Keratinocyte (primary cell): Measurements from ENCODE around the gene BNC2. TPM values are rescaled to one million over a fixed set of nuclear protein-coding genes. Genes with fewer than 3 reads are reported as not detected.

Experiments used
- DNase-seq: peaks from one replicate; pipeline ENCODE4 v3.0.0-alpha.2; 2011; ENCODE audit warnings: low read depth, missing footprints, low spot score
- FAIRE-seq: peaks from 2 replicates; lab custom pipeline; 2011; peaks lifted over from hg19 to GRCh38; lab: Jason Lieb, UNC
- H2AFZ ChIP-seq: 2 replicates; pipeline ENCODE4 v1.6.0; 2012; ENCODE audit warnings: low read length, control low read depth, inconsistent platforms; ENCODE audit not compliant: control insufficient read depth
- H3K27ac ChIP-seq: 2 replicates; pipeline ENCODE4 v1.5.1; 2011; ENCODE audit warnings: low read length; ENCODE audit not compliant: control insufficient read depth, insufficient read depth
- H3K27me3 ChIP-seq: 3 replicates; pipeline ENCODE4 v1.6.0; 2011; ENCODE audit warnings: low read length; ENCODE audit not compliant: control insufficient read depth, insufficient read depth; ENCODE audit errors: extremely low read depth
- H3K36me3 ChIP-seq, 2 experiments: 2 replicates in 1 of 2; 3 replicates in 1 of 2; pipeline ENCODE4 v1.5.1; 2011; ENCODE audit warnings: low read length in 2 of 2, mild to moderate bottlenecking in 1 of 2; ENCODE audit not compliant: control insufficient read depth in 2 of 2, insufficient read depth in 2 of 2; ENCODE audit errors: extremely low read depth in 1 of 2
- H3K4me1 ChIP-seq: 3 replicates; pipeline ENCODE4 v1.5.1; 2011; ENCODE audit warnings: low read length; ENCODE audit not compliant: control insufficient read depth, insufficient read depth; ENCODE audit errors: extremely low read depth
- H3K4me2 ChIP-seq: 3 replicates; pipeline ENCODE4 v1.6.0; 2011; ENCODE audit warnings: low read depth, low read length; ENCODE audit not compliant: control insufficient read depth, insufficient read depth; ENCODE audit errors: extremely low read depth
- H3K4me3 ChIP-seq, 3 experiments: fragments of 200-600 bp in 1 of 3; sonication (generic) in 1 of 3; 2 replicates in 2 of 3; 3 replicates in 1 of 3; pipeline ENCODE4 v1.5.1; 2011 to 2016; ENCODE audit warnings: low read length in 3 of 3, mild to moderate bottlenecking in 3 of 3, control low read depth in 2 of 3, inconsistent platforms in 1 of 3, low read depth in 1 of 3, mixed read lengths in 1 of 3, mixed run types in 1 of 3, moderate library complexity in 1 of 3; ENCODE audit not compliant: control insufficient read depth in 2 of 3, insufficient read depth in 2 of 3; ENCODE audit errors: extremely low read depth in 1 of 3
- H3K79me2 ChIP-seq: 2 replicates; pipeline ENCODE4 v1.6.0; 2012; ENCODE audit warnings: low read length; ENCODE audit not compliant: control insufficient read depth, insufficient read depth
- H3K9ac ChIP-seq: 3 replicates; pipeline ENCODE4 v1.6.0; 2011; ENCODE audit warnings: low read length; ENCODE audit not compliant: control insufficient read depth, insufficient read depth; ENCODE audit errors: extremely low read depth
- H3K9me1 ChIP-seq: 3 replicates; pipeline ENCODE4 v1.6.0; 2011; ENCODE audit warnings: low read length; ENCODE audit not compliant: control insufficient read depth, insufficient read depth; ENCODE audit errors: extremely low read depth
- H3K9me3 ChIP-seq: 2 replicates; pipeline ENCODE4 v1.5.1; 2012; ENCODE audit warnings: low read depth, low read length; ENCODE audit not compliant: control insufficient read depth
- H4K20me1 ChIP-seq: 3 replicates; pipeline ENCODE4 v1.6.0; 2011; ENCODE audit warnings: low read length; ENCODE audit not compliant: control insufficient read depth, insufficient read depth; ENCODE audit errors: extremely low read depth
- EZH2 ChIP-seq: IDR thresholded peaks from one replicate; pipeline ENCODE4 v1.6.1; 2012; ENCODE audit warnings: inconsistent platforms, mild to moderate bottlenecking, low read length, moderate library complexity
- dilution Hi-C: fragments of 300-500 bp; cut with MboI; formaldehyde crosslinking; loops from one replicate; pipeline ENCODE4 v1.7.0; 2020; ENCODE audit warnings: low sequenced_read_pairs; ENCODE audit not compliant: extremely low pct_ligation_motif_present
- polyA plus RNA-seq, 5 experiments: library from polyadenylated mRNA; depleted of rRNA in 3 of 5; stranded (reverse) in 3 of 5; stranded (forward) in 1 of 5; unstranded in 1 of 5; fragments of >200 nt; gene quantifications; 1 replicate in 1 of 5; 2 replicates in 3 of 5; 3 replicates in 1 of 5; pipeline versions ENCODE4 v1.2.1 to v1.2.3, GENCODE V29; 2011 to 2012; ENCODE audit warnings: missing spikeins in 2 of 5, low read depth in 1 of 5, low replicate concordance in 1 of 5
- TF ChIP-seq, protein P1 (sequence below), 3 experiments: IDR thresholded peaks in 1 of 3; conservative IDR thresholded peaks in 1 of 3; optimal IDR thresholded peaks in 1 of 3; 2 replicates in 2 of 3; 3 replicates in 1 of 3; pipeline versions ENCODE3 to v1.5.1; 2011; ENCODE audit warnings: low read length in 3 of 3, mild to moderate bottlenecking in 3 of 3, moderate library complexity in 2 of 3, control low read depth in 1 of 3, inconsistent platforms in 1 of 3; ENCODE audit not compliant: insufficient read depth in 2 of 3; ENCODE audit errors: extremely low read depth in 1 of 3

The BNC2 gene
- polyA plus RNA-seq, 1 donor (not counting 4 experiments of a cell fraction or from before 2014, with no cell fraction given) = 1.1 TPM

DNA sequence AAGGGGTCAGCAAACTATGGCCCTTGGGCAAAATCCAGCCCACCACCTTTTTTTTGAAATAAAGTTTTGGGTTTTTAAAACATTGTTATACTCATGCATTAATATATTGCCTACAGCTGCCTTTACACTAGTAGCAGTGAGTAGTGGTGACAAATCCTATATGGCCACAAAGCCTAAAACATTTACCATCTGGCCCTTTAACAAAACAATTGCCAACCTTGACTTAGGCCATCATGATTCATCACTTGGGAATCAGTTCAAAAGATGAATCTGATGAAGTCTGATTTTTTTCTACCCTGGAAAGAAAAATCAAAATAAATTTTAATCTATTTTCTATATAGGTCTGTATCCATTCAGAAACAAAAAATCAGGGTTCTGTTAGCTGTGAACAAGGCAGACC lies 484.9 kb downstream of the BNC2 start:
- TF ChIP-seq, protein P1, sequence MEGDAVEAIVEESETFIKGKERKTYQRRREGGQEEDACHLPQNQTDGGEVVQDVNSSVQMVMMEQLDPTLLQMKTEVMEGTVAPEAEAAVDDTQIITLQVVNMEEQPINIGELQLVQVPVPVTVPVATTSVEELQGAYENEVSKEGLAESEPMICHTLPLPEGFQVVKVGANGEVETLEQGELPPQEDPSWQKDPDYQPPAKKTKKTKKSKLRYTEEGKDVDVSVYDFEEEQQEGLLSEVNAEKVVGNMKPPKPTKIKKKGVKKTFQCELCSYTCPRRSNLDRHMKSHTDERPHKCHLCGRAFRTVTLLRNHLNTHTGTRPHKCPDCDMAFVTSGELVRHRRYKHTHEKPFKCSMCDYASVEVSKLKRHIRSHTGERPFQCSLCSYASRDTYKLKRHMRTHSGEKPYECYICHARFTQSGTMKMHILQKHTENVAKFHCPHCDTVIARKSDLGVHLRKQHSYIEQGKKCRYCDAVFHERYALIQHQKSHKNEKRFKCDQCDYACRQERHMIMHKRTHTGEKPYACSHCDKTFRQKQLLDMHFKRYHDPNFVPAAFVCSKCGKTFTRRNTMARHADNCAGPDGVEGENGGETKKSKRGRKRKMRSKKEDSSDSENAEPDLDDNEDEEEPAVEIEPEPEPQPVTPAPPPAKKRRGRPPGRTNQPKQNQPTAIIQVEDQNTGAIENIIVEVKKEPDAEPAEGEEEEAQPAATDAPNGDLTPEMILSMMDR (optimal IDR thresholded peaks at IDR 0.05 in 1 of 3, IDR thresholded peaks at IDR 0.05 in 1 of 3, conservative IDR thresholded peaks at IDR 0.05 in 1 of 3; ENCODE audit: extremely low read depth in 1 of 3, insufficient read depth in 2 of 3, low read length in 3 of 3) = no peak
- no peak for TF ChIP-seq EZH2
- Histone ChIP-seq H3K9me1 (no peaks in the 10 kb centered on the region), H3K9me3 (no peaks in the 10 kb centered on the region), H3K79me2 (no peaks in the 10 kb centered on the region), H3K4me3 (no peak overlapping the region), H3K36me3 (no peaks in the 10 kb centered on the region), H2AFZ (no peak overlapping the region), H3K27ac (no peak overlapping the region), H4K20me1 (no peaks in the 10 kb centered on the region), H3K27me3 (no peaks in the 10 kb centered on the region), H3K4me2 (peak overlapping the region; percentile 29), H3K4me1 (peaks cover 9% of the 10 kb centered on the region), H3K9ac (no peak overlapping the region)
- FAIRE-seq (peak; percentile 64), DNase-seq (no peak)
- dilution Hi-C loops = no loop called here

GRCh38 chr9:16384993-16385392 lies 485.5 kb downstream of the BNC2 start:
- Histone ChIP-seq H4K20me1 (no peaks in the 10 kb centered on the region), H3K9ac (no peak overlapping the region), H3K27me3 (no peaks in the 10 kb centered on the region), H3K4me2 (no peak overlapping the region), H3K4me3 (no peak overlapping the region), H3K27ac (no peak overlapping the region), H2AFZ (no peak overlapping the region), H3K36me3 (no peaks in the 10 kb centered on the region), H3K79me2 (no peaks in the 10 kb centered on the region), H3K9me3 (no peaks in the 10 kb centered on the region), H3K4me1 (peaks cover 9% of the 10 kb centered on the region), H3K9me1 (no peaks in the 10 kb centered on the region)
- DNase-seq (no peak), FAIRE-seq (no peak)
- TF ChIP-seq EZH2 = no peak
- TF ChIP-seq, protein P1 (optimal IDR thresholded peaks at IDR 0.05 in 1 of 3, IDR thresholded peaks at IDR 0.05 in 1 of 3, conservative IDR thresholded peaks at IDR 0.05 in 1 of 3; ENCODE audit: extremely low read depth in 1 of 3, insufficient read depth in 2 of 3, low read length in 3 of 3) = no peak
- dilution Hi-C loops = no loop called here
